ENCODE measurements around the gene C4orf54.

C4orf54 gene

DNA sequence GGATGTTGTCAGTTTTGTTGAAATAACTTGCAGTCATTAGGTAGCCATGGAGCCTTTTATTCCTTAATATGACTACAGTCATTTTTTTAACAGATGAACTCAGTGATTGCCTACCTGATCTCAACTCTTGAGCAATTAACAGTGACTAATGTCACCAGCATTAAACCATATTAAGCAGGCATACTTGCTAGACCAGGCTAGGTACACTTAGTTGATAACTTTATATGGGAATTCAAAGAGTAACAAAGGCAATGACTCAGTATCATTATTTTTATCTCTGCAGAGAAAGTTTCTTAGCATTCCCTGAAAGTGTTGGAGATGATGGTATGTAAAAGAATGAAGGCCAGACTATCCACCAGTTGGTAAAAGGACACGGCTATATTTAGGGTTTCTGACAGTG lies at the start of gene C4orf54:
Gene C4orf54, minus strand, starts transcription at position 31 of the 400 bp plus-strand sequence. CDS start 3,180 bp downstream, outside the sequence.
- no peak for DNase-seq

GRCh38 chr4:99705891-99706290 lies 48.3 kb upstream of the C4orf54 start:
- DNase-seq, result no peak

DNA sequence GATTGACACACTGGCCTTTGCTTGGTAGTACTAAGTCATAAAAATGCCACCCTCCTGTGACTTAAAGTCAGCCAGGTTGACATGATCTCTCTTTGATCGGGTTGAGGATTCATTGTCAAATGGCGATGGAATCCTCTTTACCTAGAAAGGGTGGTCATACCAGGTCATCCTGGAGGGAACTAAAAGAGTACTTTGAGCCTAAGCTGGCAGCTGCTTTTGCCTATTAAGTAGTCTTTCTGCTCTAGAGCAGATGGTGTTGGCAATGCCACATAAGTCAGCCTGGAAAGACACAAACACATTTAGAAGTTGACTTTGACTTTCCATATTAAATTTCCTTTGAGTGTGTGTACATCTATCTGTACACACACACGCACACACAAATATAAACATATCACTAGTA lies 39.2 kb upstream of the C4orf54 start:
- no peak for DNase-seq

DNA sequence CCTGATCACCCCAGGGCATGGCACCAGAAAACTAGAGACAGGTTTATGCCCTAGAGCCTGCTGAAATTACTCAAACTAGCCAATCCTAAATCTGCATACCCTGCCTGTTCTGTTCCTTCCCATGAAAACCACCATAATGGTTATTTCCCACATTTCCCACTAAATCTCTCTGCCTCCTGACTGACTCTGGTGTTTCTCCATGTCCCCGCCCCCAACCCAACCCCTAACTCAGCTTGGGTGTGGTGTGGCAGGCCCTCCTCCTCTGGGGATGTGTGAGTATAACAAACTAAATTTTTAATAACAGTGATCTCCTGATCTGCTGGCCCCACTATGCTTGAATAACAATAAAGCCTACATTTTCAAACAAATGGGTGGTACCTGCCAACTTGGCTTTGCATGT lies 35.5 kb upstream of the C4orf54 start:
- DNase-seq, result no peak

DNA sequence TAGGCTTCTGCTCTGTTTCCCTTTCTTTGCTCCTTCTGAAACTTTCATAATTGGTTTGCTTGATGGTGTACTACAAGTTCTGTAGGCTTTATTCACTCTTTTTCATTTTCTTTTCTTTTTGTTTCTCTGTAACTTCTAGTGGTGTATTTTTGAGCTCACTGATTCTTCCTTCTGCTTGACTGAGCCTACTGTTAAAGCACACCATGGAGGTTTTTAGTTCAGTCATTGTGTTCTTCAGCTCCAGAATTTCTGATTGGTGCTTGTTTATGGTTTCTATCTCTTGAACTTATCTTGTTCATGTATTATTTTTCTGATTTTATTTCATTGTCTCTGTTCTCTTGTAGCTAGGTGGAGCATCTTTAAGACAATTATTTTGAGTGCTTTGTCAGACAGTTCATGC lies 33.4 kb upstream of the C4orf54 start:
- no peak for DNase-seq

DNA sequence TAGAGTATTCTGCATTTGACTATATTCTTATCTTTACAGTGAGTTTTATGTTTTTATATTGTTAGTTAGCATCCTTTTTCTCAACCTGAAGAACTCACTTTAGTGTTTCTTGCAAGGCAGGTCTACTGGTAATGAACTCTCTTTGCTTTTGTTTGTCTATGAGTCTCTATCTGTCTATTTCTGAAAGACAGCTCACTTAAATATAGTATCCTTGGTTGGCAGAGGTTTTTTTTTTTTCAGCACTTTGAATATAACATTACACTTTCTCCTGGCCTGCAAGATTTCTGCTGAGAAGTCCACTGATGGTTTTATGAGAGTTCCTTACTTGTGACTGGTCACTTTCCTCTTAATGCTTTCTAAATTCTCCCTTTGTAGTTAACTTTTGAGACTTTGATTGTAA lies 32.8 kb upstream of the C4orf54 start:
- DNase-seq, result no peak

GRCh38 chr4:99687120-99687519 lies 29.5 kb upstream of the C4orf54 start:
- no peak for DNase-seq

DNA sequence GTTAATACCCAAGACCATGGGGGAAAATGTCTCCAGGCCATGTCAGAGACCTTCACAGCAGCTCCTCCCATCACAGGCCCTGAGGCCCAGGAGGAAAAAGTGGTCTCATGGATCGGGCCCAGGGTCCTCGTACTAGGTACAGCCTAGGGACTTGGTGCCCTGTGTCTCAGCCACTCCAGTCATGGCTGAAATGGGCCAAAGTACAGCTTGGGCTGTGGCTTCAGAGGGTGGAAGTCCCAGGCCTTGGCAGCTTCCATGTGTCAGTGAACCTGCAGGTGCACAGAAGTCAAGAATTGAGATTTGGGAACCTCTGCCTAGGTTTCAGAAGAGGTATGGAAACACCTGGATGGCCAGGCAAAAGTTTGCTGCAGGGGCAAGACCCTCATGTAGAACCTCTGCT lies 27.6 kb upstream of the C4orf54 start:
- DNase-seq, result no peak

- no peak for DNase-seq
Observed at GRCh38 chr4:99683895-99684294, 26.3 kb upstream of the C4orf54 start.

GRCh38 chr4:99679976-99680375 lies 22.3 kb upstream of the C4orf54 start:
- no peak for DNase-seq

DNA sequence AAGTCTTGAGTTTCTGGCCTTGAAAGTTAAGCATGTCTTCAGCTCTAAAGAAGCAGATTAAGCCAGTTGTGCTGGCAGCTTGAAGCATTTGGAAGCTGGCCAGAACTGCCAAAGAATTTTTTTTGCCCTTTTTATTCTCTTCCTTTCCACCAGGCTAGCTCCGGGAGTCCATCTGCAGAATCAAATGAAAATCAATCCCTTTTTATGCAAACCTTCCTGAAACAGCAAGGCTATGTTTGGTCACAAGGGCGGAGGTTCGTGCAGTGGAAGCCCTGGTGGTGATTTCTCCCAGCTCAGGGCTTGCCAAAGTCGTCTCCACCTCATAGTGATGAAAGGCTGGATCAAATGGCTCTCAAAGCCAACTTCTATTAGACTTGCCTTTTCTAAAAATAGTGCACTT lies 21.6 kb upstream of the C4orf54 start:
- no peak for DNase-seq

- DNase-seq, result no peak
Observed at GRCh38 chr4:99677161-99677560, 19.5 kb upstream of the C4orf54 start.

- no peak for DNase-seq
Observed at GRCh38 chr4:99670409-99671073, 12.9 kb upstream of the C4orf54 start.

DNA sequence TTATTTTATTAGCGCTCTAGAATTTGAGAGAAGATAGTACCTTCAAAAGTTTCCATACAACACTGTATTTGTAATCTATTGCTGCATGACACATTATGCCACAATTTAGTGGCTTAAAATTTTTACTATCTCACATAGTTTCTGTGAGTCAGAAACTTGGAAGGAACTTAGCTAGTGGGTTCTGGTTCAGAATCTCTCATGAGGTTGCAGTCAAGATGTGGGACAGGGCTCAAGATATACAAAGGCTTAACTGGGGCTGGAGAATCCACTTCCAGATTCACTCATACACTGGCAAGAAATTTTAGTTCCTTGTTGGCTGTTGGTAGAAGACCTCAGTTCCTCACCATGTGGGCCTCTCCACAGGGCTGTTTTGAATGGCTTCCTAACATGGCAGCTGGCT lies 11.5 kb upstream of the C4orf54 start:
- DNase-seq, result no peak

DNA sequence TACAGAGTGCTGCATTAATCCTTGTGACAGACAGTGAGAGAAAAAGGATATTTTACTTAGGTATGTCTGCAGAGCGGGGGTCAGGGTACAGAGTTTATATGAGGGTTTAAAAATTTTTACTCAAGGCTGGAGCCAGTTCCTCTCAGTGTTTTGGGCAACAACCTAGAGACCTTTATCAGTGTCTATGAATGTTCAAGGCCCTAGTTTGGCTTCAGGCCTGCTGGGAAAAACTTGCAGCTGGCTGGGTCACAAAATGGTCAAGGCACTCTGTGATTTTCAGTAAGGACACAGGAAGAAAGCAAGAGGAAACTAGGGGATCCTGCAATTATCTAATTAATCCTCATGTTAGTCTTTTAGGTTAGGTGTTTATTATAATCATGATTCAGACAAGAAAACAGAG lies 10.8 kb upstream of the C4orf54 start:
- DNase-seq, result no peak

GRCh38 chr4:99665983-99666382 lies 8.4 kb upstream of the C4orf54 start:
- no peak for DNase-seq

GRCh38 chr4:99664716-99665115 lies 7.1 kb upstream of the C4orf54 start:
- no peak for DNase-seq

DNA sequence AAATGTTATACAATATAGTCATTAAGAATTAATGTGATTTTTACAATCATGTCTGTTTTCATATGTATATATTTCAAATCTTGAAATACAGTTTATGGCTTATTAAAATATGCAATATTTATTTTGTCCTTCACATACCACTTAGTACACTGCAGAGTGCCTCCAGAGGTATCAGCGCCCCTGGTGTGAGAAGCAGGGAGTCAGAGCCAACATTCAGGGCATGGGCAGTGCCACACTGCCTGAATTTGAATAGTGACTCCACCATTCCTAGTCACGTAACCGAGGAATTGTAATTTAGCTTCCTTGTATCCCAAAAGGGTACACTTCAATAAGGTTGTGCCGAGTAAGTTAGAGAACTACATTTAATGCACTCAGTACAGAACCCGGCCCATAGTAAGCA lies 4.3 kb upstream of the C4orf54 start:
- DNase-seq, result no peak

DNA sequence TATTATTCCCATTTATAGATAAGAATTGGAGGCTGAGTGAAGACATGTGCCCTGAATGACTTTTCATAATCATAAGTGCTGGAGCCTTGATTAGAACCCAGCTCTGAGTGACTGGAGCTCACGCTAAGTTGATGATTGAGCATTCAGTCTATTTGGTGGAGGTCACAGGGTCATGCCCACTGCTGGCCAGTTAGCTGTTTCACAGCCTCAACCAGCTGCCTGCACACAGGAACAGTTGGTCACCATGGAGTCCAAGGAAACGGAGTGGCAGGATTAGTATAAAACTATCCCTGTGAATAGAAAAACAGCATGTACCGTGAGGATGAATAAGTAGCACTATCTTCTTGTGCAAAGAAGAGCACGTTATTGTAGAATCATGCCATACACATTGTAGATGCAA lies 1.0 kb upstream of the C4orf54 start:
- no peak for DNase-seq

DNA sequence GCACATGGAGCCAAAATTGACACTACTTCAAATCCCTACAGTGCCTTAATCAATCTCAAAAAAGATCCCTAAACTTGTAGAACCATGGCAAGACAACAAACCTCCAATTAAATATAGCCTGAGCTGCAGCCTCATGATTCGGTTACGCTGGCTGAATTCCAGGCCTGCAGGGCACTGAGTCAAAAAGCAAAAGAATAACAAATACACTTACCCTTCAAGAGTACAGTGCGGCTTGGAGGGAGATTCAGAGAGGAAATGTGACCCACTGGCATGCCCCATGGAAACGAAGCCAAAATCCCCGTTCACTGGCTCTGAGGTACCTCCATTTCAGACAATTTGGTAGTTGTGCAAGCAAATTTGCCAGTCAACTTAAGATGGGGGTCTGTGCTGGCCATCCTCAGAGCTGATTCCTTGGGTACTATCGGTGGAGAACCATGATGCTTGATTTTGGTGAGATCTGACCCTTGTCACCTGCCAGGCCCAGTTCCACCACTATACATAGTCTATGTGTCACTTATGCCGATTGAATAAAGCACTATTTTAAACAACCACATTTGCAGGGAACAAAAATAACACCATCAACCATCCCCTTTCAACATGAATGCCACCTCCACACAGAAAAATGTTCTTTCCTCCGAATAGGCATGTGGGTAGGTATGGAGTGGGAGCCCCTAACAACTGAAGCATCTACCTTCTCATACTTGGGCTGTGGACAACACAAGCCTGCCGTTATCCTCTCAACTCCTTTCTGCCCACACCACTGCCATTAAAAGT lies 2.1 kb downstream of the C4orf54 start:
- DNase-seq, result no peak

GRCh38 chr4:99654361-99654761 lies 3.3 kb downstream of the C4orf54 start:
- no peak for DNase-seq

GRCh38 chr4:99653916-99654315 lies 3.7 kb downstream of the C4orf54 start:
- DNase-seq, result no peak

DNA sequence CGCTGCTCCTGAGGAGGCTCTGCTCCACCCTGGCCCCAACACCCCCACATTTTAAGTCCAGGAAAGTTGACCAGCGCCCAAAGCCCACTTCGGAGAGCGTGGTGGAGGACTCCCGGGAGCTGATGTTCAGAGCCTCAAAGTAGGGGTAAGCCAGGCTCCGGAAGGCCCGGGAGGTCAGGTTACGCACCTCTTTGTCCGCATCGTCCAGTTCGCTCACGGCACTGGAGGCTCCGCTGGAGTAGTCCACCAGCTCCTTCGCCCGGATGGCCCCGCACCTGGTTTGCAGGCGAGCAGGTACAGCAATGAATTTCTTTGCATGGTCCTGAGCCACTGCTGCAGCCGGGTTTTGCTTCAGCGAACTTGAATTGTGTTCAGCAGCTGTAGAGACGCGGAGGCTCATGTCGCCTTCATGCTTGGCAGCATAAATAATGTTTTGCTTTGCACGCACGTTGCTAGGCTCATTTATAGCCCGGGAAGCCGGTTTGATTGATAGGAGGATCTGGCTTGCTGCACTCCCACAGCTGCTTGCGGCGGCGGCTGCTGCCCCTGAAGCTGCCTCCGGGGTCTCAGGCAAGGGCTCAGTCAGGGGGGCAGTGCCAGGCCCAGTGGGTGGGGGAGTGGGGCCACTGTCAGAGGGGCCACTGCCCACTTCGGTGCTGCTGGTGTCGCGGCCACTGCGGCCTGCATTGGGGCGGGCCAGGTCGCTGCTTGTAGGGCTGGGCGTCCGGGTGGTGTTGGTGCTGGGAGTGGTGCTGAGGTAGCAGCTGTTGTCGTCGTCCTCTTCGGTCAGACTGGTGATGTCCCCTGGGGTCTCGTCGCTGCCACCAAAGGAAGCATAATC lies 4.8 kb downstream of the C4orf54 start:
- no peak for DNase-seq

All from fibroblast of skin of right biceps (primary cell).